Heart right ventricle (tissue), 16 donors: ENCODE results near the gene ATP13A4. TPM values are rescaled to one million over a fixed set of nuclear protein-coding genes. Genes with fewer than 3 reads are reported as not detected.

Experiments used
- ATAC-seq, 8 donors: fragments of 200-7000 bp; cut with Tn5 transposase; one replicate each; pipeline ENCODE4 v1.9.1; 2020; ENCODE audit warnings: mild to moderate bottlenecking in 8 of 8, moderate library complexity in 8 of 8, moderate number of reproducible peaks in 1 of 8
- DNase-seq, 2 donors: peaks; one replicate each; pipeline ENCODE4 v3.0.0-alpha.2; 2020
- H3K27ac ChIP-seq, 10 donors: fragments of 200-600 bp; sonication (generic) in 2 of 10; one replicate each; pipeline versions ENCODE4 v1.5.0 to v1.8.0; 2020 to 2022; ENCODE audit warnings: mild to moderate bottlenecking in 3 of 10
- H3K27me3 ChIP-seq, 7 donors: fragments of 200-600 bp; one replicate each; pipeline ENCODE4 v1.8.0; 2021 to 2022; ENCODE audit warnings: mild to moderate bottlenecking in 2 of 7
- H3K36me3 ChIP-seq, 9 donors: fragments of 200-600 bp; sonication (generic) in 1 of 9; one replicate each; pipeline versions ENCODE4 v1.5.0 to v1.8.0; 2020 to 2022; ENCODE audit warnings: mild to moderate bottlenecking in 2 of 9
- H3K4me1 ChIP-seq, 9 donors: fragments of 200-600 bp; sonication (generic) in 1 of 9; one replicate each; pipeline versions ENCODE4 v1.5.0 to v1.8.0; 2020 to 2022; ENCODE audit warnings: mild to moderate bottlenecking in 4 of 9
- H3K4me3 ChIP-seq, 10 donors: fragments of 200-600 bp; sonication (generic) in 2 of 10; one replicate each; pipeline versions ENCODE4 v1.5.0 to v1.8.0; 2020 to 2022; ENCODE audit warnings: mild to moderate bottlenecking in 7 of 10, moderate library complexity in 2 of 10
- H3K9me3 ChIP-seq, 11 donors: fragments of 200-600 bp in 10 of 11; sonication (generic) in 2 of 11; one replicate each; pipeline versions ENCODE4 v1.5.0 to v1.8.0; 2013 to 2022; ENCODE audit warnings: mild to moderate bottlenecking in 2 of 11, control low read depth in 1 of 11, moderate library complexity in 1 of 11
- WGBS, 2 donors: extraction: QIAGEN DNeasy Blood & Tissue Kit; methylation state at CpG; one replicate each; pipeline ENCODE4 v1.1.7; 2013; ENCODE audit warnings: inconsistent platforms in 1 of 2; 5-methylcytosine and 5-hydroxymethylcytosine counted together
- intact Hi-C, 10 donors: fragments of 100-400 bp; cut with DNase I; formaldehyde crosslinking; loops; one replicate each; pipeline versions ENCODE4 v1.11.1 to v1.14.2; 2022
- polyA plus RNA-seq, 2 donors: library from polyadenylated mRNA; stranded (reverse); fragments of 200-250 nt; gene quantifications; one replicate each; pipeline ENCODE4 v1.2.3, GENCODE V29; 2013
- total RNA-seq, 10 donors: library from RNA; stranded (reverse); fragmentation: NEBNext Ultra II Directional in 3 of 10; extraction: Animal tissue kit (Norgen Biotek cat#: 25700) in 3 of 10; gene quantifications; one replicate each; pipeline versions ENCODE4 v1.2.1 to v1.2.4, GENCODE V29; 2021 to 2023
- TF ChIP-seq, protein P1 (sequence below), 9 donors: fragments of 200-600 bp; sonication (generic) in 2 of 9; IDR thresholded peaks; one replicate each; pipeline versions ENCODE4 v1.5.0 to v1.8.0; 2021 to 2022; ENCODE audit warnings: antibody characterized with exemption in 9 of 9, mild to moderate bottlenecking in 5 of 9, moderate library complexity in 1 of 9
- donor health status: Arrhythmogenic right ventricular cardiomyopathy.
- donor health status: ischemic (EF 13 %, LVEDD 7.1; RV severe dilation, severe dysfunction).
- donor health status: healthy with polysubstance abuse.
- donor health status: DM: no; HTN: yes; CAD: no.
- donor health status: DM: no; HTN: no; CAD: no.
- donor health status: ischemic (EF 25% LVEDD 6.9; RV normal size, moderate dysfunction).
- donor health status: ischemic (EF 25% LVEDD 5.7; RV mildly dilated, moderate dysfunction).
- donor health status: healthy.
- donor health status: DM: yes; HTN: yes; CAD: no.
- donor health status: Ischemic cardiomyopathy.
- donor health status: ischemic (EF 35%, LVEDD 5.7; RV mildly dilated, moderate dysfunction).
- donor health status: nonischemic (EF 11% LVEDD 7.7; RV severe dilation, severe dysfunction).
- donor health status: DM: yes; HTN: yes; CAD: no.
- donor health status: PGD.
- donor health status: ischemic (EF 29% LVEDD 5.4; RV normal size, mild dysfunction).
- donor health status: nonischemic (EF 23%, LVEDD 6.1; RV moderate dilation, normal function).

ATP13A4 gene
- total and polyA plus RNA-seq, 12 donors, result 0.01 to 0.52 (median 0.19) TPM; not detected in 2

DNA sequence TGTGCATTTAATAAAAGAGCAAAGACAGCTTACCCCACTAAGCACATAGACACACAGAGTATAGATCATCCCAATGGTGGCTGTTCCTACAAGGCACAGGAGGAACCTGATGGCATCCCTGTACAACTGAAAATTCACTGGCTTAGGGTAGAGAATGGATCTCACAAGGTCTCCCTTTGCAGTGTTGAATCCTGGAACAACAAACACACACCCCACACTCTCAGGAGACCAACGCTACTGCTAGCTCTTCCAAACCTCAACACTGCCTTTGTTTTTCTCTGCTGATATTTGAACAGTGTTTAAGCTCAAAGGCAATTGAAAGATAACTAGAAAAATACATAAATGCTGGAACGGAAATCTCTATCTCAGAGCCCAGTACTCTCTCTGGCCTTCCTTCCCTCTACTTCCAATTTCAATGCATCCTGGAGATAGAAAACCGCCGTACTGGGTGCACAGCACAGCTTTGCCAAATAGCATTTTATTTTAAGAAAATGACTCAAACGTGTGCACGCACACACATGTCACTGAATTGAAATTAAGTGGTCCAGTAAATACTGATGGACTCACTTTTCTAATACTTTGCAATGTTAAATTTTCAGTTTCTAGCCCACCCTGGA lies 88.6 kb downstream of the ATP13A4 start:
- no peak overlapping the region for H3K4me3 ChIP-seq
- no peak overlapping the region for H3K27ac ChIP-seq
- DNase-seq, result no peak
- H3K9me3 ChIP-seq, result no peaks in the 10 kb centered on the region
- H3K27me3 ChIP-seq, result no peaks in the 10 kb centered on the region
- TF ChIP-seq, protein P1, sequence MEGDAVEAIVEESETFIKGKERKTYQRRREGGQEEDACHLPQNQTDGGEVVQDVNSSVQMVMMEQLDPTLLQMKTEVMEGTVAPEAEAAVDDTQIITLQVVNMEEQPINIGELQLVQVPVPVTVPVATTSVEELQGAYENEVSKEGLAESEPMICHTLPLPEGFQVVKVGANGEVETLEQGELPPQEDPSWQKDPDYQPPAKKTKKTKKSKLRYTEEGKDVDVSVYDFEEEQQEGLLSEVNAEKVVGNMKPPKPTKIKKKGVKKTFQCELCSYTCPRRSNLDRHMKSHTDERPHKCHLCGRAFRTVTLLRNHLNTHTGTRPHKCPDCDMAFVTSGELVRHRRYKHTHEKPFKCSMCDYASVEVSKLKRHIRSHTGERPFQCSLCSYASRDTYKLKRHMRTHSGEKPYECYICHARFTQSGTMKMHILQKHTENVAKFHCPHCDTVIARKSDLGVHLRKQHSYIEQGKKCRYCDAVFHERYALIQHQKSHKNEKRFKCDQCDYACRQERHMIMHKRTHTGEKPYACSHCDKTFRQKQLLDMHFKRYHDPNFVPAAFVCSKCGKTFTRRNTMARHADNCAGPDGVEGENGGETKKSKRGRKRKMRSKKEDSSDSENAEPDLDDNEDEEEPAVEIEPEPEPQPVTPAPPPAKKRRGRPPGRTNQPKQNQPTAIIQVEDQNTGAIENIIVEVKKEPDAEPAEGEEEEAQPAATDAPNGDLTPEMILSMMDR (IDR thresholded peaks at IDR 0.05), result no peak
- 51 to 60% methylated on average over 6 of the region's 6 CpGs for WGBS, 2 donors
- intact Hi-C loops, result loop anchor here in 3 of 10 donors (10.0 kb wide), 2 partner anchors 99 to 651 kb away; no protein-coding TSS in a partner anchor
- H3K36me3 ChIP-seq, result no peaks in the 10 kb centered on the region
- peaks cover 0 to 7% (median 6%) of the 10 kb centered on the region in 9 donors for H3K4me1 ChIP-seq
- ATAC-seq, result no peak

DNA sequence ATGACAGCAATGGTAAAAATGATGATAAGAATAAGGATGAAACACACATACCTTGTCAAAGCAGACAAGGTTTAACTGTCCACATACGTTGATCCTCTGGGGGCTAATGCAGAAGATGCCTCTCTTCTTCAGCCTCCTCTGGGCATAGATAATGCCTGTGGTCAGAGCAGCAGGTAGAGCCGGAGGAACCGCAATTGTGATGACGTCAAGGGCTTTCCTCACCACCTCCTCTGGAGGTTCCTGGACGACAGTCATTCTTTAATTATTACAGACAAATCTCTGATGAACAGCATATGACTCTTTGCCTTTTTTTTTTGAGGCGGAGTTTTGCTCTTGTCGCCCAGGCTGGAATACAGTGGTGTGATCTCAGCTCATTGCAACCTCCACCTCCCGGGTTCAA lies 89.8 kb downstream of the ATP13A4 start:
- TF ChIP-seq, protein P1 (IDR thresholded peaks at IDR 0.05), result no peak
- H3K27me3 ChIP-seq, result no peaks in the 10 kb centered on the region
- WGBS, 2 donors, result 96% methylated on average over 8 of the region's 8 CpGs
- DNase-seq (no peak), ATAC-seq (no peak)
- H3K9me3 ChIP-seq, result no peaks in the 10 kb centered on the region
- H3K4me3 ChIP-seq, result no peak overlapping the region
- no peaks in the 10 kb centered on the region for H3K36me3 ChIP-seq
- peaks cover 0 to 15% (median 7%) of the 10 kb centered on the region in 9 donors for H3K4me1 ChIP-seq
- intact Hi-C loops, result loop anchor here in 7 of 10 donors (5.0 to 10.0 kb wide), 4 partner anchors 100 to 653 kb away; no protein-coding TSS in a partner anchor
- no peak overlapping the region for H3K27ac ChIP-seq

DNA sequence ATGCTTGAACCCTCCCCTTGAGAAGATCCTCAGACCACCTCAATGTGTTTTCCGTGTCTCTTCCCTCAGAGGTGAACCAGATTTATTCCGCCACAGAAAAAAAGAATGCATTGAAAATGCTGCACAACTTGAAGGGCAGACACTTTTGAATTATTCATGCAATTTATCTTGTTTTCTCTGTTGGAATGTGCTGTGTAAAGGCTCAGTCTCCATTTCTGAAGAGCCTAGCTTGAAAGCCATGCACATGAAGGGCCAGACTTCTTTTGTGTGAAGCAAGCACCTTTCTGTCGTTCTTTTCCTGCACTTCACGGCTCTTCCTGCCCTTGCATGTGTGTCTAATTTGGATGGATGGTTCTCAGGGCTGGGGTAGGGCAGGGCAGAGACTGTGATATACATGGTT lies 97.2 kb downstream of the ATP13A4 start:
- H3K36me3 ChIP-seq, result no peaks in the 10 kb centered on the region
- peaks cover 0 to 15% (median 7%) of the 10 kb centered on the region in 9 donors for H3K4me1 ChIP-seq
- TF ChIP-seq, protein P1 (IDR thresholded peaks at IDR 0.05), result no peak
- intact Hi-C loops, result loop anchor here in 4 of 10 donors (10.0 kb wide), 1 partner anchor 643 kb away; no protein-coding TSS in a partner anchor
- ATAC-seq, result no peak
- H3K27ac ChIP-seq, result no peak overlapping the region
- no peaks in the 10 kb centered on the region for H3K27me3 ChIP-seq
- 84 to 89% methylated on average over 4 of the region's 4 CpGs for WGBS, 2 donors
- H3K4me3 ChIP-seq, result no peak overlapping the region
- no peaks in the 10 kb centered on the region for H3K9me3 ChIP-seq
- no peak for DNase-seq

DNA sequence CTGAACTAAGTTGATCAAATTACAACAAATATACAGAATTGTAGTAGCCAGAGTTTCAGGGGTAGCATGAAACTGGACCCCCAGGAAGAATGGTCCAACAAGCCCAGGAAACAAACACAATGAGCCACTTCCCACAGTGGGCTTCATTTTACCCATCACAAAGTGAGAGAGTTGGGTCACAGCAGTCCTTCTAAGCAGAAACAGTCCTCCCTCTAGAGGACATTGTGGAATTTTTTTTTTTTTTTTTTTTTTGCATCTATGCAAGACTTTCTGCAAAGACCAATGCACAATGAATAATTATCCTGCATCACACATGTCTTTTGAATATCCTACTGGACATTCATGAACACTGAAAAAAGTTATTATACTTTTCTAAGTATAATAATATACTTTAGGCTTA lies 102.4 kb downstream of the ATP13A4 start:
- intact Hi-C loops, result loop anchor here in 4 of 10 donors (10.0 kb wide), 1 partner anchor 638 kb away; no protein-coding TSS in a partner anchor
- TF ChIP-seq, protein P1 (IDR thresholded peaks at IDR 0.05), result peak in 7 of 9 donors; percentile 19 to 43 (median 31)
- ATAC-seq, result no peak
- no peaks in the 10 kb centered on the region for H3K36me3 ChIP-seq
- no peaks in the 10 kb centered on the region for H3K4me1 ChIP-seq
- H3K9me3 ChIP-seq, result no peaks in the 10 kb centered on the region
- no peak for DNase-seq
- H3K27me3 ChIP-seq, result no peaks in the 10 kb centered on the region
- no peak overlapping the region for H3K27ac ChIP-seq
- no peak overlapping the region for H3K4me3 ChIP-seq
